HG03097 (cell line): ENCODE results near the gene PCDHB15.
"Not testable (repeated sequence)": the region's sequence is repeated elsewhere in the genome, so short reads cannot be mapped to it uniquely, and the experiment has no call there.

ENCODE experiments used
- ATAC-seq: cut with Tn5 transposase; IDR thresholded peaks from one replicate; pipeline ENCODE4 v1.9.1; 2021; ENCODE audit not compliant: unreplicated experiment, low FRiP score

Gene PCDHB15

GRCh38 chr5:141245250-141245717 is at the start of gene PCDHB15:
Gene PCDHB15, plus strand, starts transcription at chr5:141245395. Its CDS starts 184 bp downstream, at chr5:141245579.
- no peak for ATAC-seq

- ATAC-seq: no peak
These were observed 48.8 kb upstream of the PCDHB15 start for GRCh38 chr5:141196363-141196762.

GRCh38 chr5:141199359-141200235 is 45.6 kb upstream of the PCDHB15 start, which contains the start of gene PCDHB11:
Gene PCDHB11, plus strand, starts transcription at chr5:141199627. Its CDS starts 148 bp downstream, at chr5:141199775.
- ATAC-seq: no peak

- ATAC-seq: not testable (repeated sequence)
These were observed 44.1 kb upstream of the PCDHB15 start for GRCh38 chr5:141201126-141201525.

- ATAC-seq: not testable (repeated sequence)
These were observed 43.5 kb upstream of the PCDHB15 start for GRCh38 chr5:141201646-141202045.

GRCh38 chr5:141208478-141208877 is 36.7 kb upstream of the PCDHB15 start, which contains the start of gene PCDHB12:
Gene PCDHB12, plus strand, starts transcription at chr5:141208719. Its CDS starts 189 bp downstream, at chr5:141208908.
- no peak for ATAC-seq

- ATAC-seq: not testable (repeated sequence)
These were observed 34.9 kb upstream of the PCDHB15 start for GRCh38 chr5:141210281-141210680.

- not testable (repeated sequence) for ATAC-seq
These were observed 34.3 kb upstream of the PCDHB15 start for GRCh38 chr5:141210849-141211248.

- not testable (repeated sequence) for ATAC-seq
These were observed 31.4 kb upstream of the PCDHB15 start, which contains the start of gene PCDHB13 for GRCh38 chr5:141213656-141214339. Gene PCDHB13, plus strand, starts transcription at chr5:141213919. Its CDS starts 205 bp downstream, at chr5:141214124.

- not testable (repeated sequence) for ATAC-seq
These were observed 30.6 kb upstream of the PCDHB15 start for GRCh38 chr5:141214583-141214982.

GRCh38 chr5:141215504-141215903 is 29.7 kb upstream of the PCDHB15 start:
- not testable (repeated sequence) for ATAC-seq

GRCh38 chr5:141216035-141216434 is 29.2 kb upstream of the PCDHB15 start:
- ATAC-seq: not testable (repeated sequence)

- ATAC-seq: no peak
These were observed 21.9 kb upstream of the PCDHB15 start, which contains the start of gene PCDHB14 for GRCh38 chr5:141223112-141223783. Gene PCDHB14, plus strand, starts transcription at chr5:141223343. Its CDS starts 163 bp downstream, at chr5:141223506.

- ATAC-seq: not testable (repeated sequence)
These were observed 20.4 kb upstream of the PCDHB15 start for GRCh38 chr5:141224844-141225243.

GRCh38 chr5:141225421-141225820 is 19.8 kb upstream of the PCDHB15 start:
- ATAC-seq: not testable (repeated sequence)

- no peak for ATAC-seq
These were observed 11.0 kb upstream of the PCDHB15 start for GRCh38 chr5:141234109-141234667.

- ATAC-seq: not testable (repeated sequence)
These were observed 9.3 kb upstream of the PCDHB15 start for GRCh38 chr5:141235922-141236321.

- ATAC-seq: no peak
These were observed 8.5 kb upstream of the PCDHB15 start for GRCh38 chr5:141236516-141237313.

GRCh38 chr5:141241496-141241895 is 3.7 kb upstream of the PCDHB15 start:
- ATAC-seq: no peak
